Measurements from ENCODE around the gene PRXL2B.

Gene PRXL2B

GRCh38 chr1:2628933-2629626 lies 42.5 kb downstream of the PRXL2B start:
- H3K27ac ChIP-seq, result no peak overlapping the region
- TF ChIP-seq CTCF (conservative IDR thresholded peaks at IDR 0.05), result no peak
- TF ChIP-seq ZFX (IDR thresholded peaks at IDR 0.05), result no peak

- no peak for TF ChIP-seq ZFX (IDR thresholded peaks at IDR 0.05)
- TF ChIP-seq CTCF (conservative IDR thresholded peaks at IDR 0.05), result no peak
- H3K27ac ChIP-seq, result no peak overlapping the region
Measured at GRCh38 chr1:2629627-2630497, 43.3 kb downstream of the PRXL2B start.

- TF ChIP-seq CTCF (conservative IDR thresholded peaks at IDR 0.05) (no peak), ZFX (IDR thresholded peaks at IDR 0.05) (no peak)
- H3K27ac ChIP-seq, result no peak overlapping the region
Measured at GRCh38 chr1:2630498-2631135, 44.0 kb downstream of the PRXL2B start.

GRCh38 chr1:2631136-2632050 lies 44.8 kb downstream of the PRXL2B start:
- H3K27ac ChIP-seq, result no peak overlapping the region
- no peak for TF ChIP-seq CTCF (conservative IDR thresholded peaks at IDR 0.05)
- TF ChIP-seq ZFX (IDR thresholded peaks at IDR 0.05), result no peak

GRCh38 chr1:2632051-2632430 lies 45.5 kb downstream of the PRXL2B start:
- no peak overlapping the region for H3K27ac ChIP-seq

More at GRCh38 chr1:2632051-2632430, 45.5 kb downstream of the PRXL2B start:
- TF ChIP-seq CTCF (conservative IDR thresholded peaks at IDR 0.05) (no peak), ZFX (IDR thresholded peaks at IDR 0.05) (no peak)

All from C4-2B (cell line).